ENCODE measurements around the gene ABI2. TPM values are rescaled to one million over a fixed set of nuclear protein-coding genes. Genes with fewer than 3 reads are reported as not detected.

ABI2 gene
- total RNA-seq, 1 donor from 2014 or later: 69.1 TPM

- no peaks in the 10 kb centered on the region for H3K36me3 ChIP-seq
- intact Hi-C loops (cut with DNase I): no loop called here
- H3K9me3 ChIP-seq: no peaks in the 10 kb centered on the region
- H3K27ac ChIP-seq: no peak overlapping the region
- DNase-seq (ENCODE audit: low spot score in 2 of 2): no peak
- H3K4me1 ChIP-seq: no peaks in the 10 kb centered on the region
- TF ChIP-seq, protein P1, sequence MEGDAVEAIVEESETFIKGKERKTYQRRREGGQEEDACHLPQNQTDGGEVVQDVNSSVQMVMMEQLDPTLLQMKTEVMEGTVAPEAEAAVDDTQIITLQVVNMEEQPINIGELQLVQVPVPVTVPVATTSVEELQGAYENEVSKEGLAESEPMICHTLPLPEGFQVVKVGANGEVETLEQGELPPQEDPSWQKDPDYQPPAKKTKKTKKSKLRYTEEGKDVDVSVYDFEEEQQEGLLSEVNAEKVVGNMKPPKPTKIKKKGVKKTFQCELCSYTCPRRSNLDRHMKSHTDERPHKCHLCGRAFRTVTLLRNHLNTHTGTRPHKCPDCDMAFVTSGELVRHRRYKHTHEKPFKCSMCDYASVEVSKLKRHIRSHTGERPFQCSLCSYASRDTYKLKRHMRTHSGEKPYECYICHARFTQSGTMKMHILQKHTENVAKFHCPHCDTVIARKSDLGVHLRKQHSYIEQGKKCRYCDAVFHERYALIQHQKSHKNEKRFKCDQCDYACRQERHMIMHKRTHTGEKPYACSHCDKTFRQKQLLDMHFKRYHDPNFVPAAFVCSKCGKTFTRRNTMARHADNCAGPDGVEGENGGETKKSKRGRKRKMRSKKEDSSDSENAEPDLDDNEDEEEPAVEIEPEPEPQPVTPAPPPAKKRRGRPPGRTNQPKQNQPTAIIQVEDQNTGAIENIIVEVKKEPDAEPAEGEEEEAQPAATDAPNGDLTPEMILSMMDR (IDR thresholded peaks at IDR 0.05): no peak
- H3K4me3 ChIP-seq: no peak overlapping the region
- no peaks in the 10 kb centered on the region for H3K27me3 ChIP-seq
Observed at GRCh38 chr2:203469546-203469945, 141.4 kb downstream of the ABI2 start.

GRCh38 chr2:203470371-203470770 is 142.2 kb downstream of the ABI2 start:
- Histone ChIP-seq H3K4me1 (no peaks in the 10 kb centered on the region), H3K27me3 (no peaks in the 10 kb centered on the region), H3K4me3 (no peak overlapping the region), H3K27ac (no peak overlapping the region), H3K9me3 (no peaks in the 10 kb centered on the region), H3K36me3 (no peaks in the 10 kb centered on the region)
- TF ChIP-seq, protein P1 (IDR thresholded peaks at IDR 0.05): no peak
- no peak for DNase-seq (ENCODE audit: low spot score in 2 of 2)
- intact Hi-C loops (cut with DNase I): no loop called here

DNA sequence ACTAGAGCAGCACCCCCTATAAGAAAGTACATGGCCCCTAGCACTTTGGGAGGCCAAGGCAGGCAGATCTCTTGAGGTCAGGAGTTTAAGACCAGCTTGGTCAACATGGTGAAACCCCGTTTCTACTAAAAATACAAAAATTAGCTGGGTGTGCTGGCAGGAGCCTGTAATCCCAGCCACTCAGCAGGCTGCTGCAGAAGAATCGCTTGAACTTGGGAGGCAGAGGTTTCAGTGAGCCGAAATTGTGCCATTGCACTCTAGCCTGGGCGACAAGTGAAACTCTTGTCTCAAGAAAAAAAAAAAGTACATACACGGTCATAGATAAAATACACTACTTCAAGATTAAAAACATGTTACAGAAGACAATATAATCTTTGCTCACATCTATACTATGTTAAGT is 143.1 kb downstream of the ABI2 start:
- Histone ChIP-seq H3K27ac (no peak overlapping the region), H3K9me3 (no peaks in the 10 kb centered on the region), H3K4me1 (no peaks in the 10 kb centered on the region), H3K36me3 (no peaks in the 10 kb centered on the region), H3K4me3 (no peak overlapping the region), H3K27me3 (no peaks in the 10 kb centered on the region)
- no peak for DNase-seq (ENCODE audit: low spot score in 2 of 2)
- intact Hi-C loops (cut with DNase I): no loop called here
- TF ChIP-seq, protein P1 (IDR thresholded peaks at IDR 0.05): no peak

- DNase-seq (ENCODE audit: low spot score in 2 of 2): no peak
- no peaks in the 10 kb centered on the region for H3K27me3 ChIP-seq
- H3K4me1 ChIP-seq: no peaks in the 10 kb centered on the region
- no peaks in the 10 kb centered on the region for H3K36me3 ChIP-seq
- H3K4me3 ChIP-seq: no peak overlapping the region
- H3K9me3 ChIP-seq: no peaks in the 10 kb centered on the region
- TF ChIP-seq, protein P1 (IDR thresholded peaks at IDR 0.05): no peak
- intact Hi-C loops (cut with DNase I): no loop called here
- H3K27ac ChIP-seq: no peak overlapping the region
Observed at GRCh38 chr2:203476881-203477280, 148.7 kb downstream of the ABI2 start.

GRCh38 chr2:203480623-203481022 is 152.4 kb downstream of the ABI2 start:
- H3K4me1 ChIP-seq: no peaks in the 10 kb centered on the region
- no peaks in the 10 kb centered on the region for H3K27me3 ChIP-seq
- intact Hi-C loops (cut with DNase I): loop anchor here (5.0 kb wide), 1 partner anchor 52 kb away; no protein-coding TSS in a partner anchor
- TF ChIP-seq, protein P1 (IDR thresholded peaks at IDR 0.05): no peak
- peaks cover 0 to 6% of the 10 kb centered on the region in 2 donors for H3K36me3 ChIP-seq
- H3K9me3 ChIP-seq: no peaks in the 10 kb centered on the region
- no peak overlapping the region for H3K4me3 ChIP-seq
- H3K27ac ChIP-seq: no peak overlapping the region
- no peak for DNase-seq (ENCODE audit: low spot score in 2 of 2)
